DND-41 (cell line): ENCODE measurements around the gene GRK3.

Source experiments
- CTCF ChIP-seq: IDR thresholded peaks from 2 replicates; pipeline ENCODE4 v1.5.1; 2012; ENCODE audit warnings: borderline replicate concordance, low read length, moderate library complexity, mild to moderate bottlenecking; ENCODE audit not compliant: poor library complexity, severe bottlenecking; ENCODE audit errors: extremely low read depth
- EZH2 ChIP-seq: IDR thresholded peaks from 3 replicates; pipeline ENCODE4 v1.6.1; 2012; ENCODE audit warnings: borderline replicate concordance, low read depth, mild to moderate bottlenecking, moderate library complexity, low read length, inconsistent platforms; ENCODE audit not compliant: severe bottlenecking

- TF ChIP-seq CTCF (no peak), EZH2 (no peak)
These were observed 178.6 kb downstream of the GRK3 start for GRCh38 chr22:25742918-25743708.
